ENCODE measurements around the gene BLVRA.

GRCh38 chr7:43844662-43845061 is 86.2 kb downstream of the BLVRA start:
- TF ChIP-seq, protein P1, sequence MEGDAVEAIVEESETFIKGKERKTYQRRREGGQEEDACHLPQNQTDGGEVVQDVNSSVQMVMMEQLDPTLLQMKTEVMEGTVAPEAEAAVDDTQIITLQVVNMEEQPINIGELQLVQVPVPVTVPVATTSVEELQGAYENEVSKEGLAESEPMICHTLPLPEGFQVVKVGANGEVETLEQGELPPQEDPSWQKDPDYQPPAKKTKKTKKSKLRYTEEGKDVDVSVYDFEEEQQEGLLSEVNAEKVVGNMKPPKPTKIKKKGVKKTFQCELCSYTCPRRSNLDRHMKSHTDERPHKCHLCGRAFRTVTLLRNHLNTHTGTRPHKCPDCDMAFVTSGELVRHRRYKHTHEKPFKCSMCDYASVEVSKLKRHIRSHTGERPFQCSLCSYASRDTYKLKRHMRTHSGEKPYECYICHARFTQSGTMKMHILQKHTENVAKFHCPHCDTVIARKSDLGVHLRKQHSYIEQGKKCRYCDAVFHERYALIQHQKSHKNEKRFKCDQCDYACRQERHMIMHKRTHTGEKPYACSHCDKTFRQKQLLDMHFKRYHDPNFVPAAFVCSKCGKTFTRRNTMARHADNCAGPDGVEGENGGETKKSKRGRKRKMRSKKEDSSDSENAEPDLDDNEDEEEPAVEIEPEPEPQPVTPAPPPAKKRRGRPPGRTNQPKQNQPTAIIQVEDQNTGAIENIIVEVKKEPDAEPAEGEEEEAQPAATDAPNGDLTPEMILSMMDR (conservative IDR thresholded peaks at IDR 0.05 in 1 of 2, IDR thresholded peaks at IDR 0.05 in 1 of 2; ENCODE audit: low read depth in 1 of 2, low read length in 2 of 2), result no peak
- TF ChIP-seq EZH2 (IDR thresholded peaks at IDR 0.05; ENCODE audit: low read length, missing control alignments), result no peak
